ENCODE data around the gene PHAF1.

DNA sequence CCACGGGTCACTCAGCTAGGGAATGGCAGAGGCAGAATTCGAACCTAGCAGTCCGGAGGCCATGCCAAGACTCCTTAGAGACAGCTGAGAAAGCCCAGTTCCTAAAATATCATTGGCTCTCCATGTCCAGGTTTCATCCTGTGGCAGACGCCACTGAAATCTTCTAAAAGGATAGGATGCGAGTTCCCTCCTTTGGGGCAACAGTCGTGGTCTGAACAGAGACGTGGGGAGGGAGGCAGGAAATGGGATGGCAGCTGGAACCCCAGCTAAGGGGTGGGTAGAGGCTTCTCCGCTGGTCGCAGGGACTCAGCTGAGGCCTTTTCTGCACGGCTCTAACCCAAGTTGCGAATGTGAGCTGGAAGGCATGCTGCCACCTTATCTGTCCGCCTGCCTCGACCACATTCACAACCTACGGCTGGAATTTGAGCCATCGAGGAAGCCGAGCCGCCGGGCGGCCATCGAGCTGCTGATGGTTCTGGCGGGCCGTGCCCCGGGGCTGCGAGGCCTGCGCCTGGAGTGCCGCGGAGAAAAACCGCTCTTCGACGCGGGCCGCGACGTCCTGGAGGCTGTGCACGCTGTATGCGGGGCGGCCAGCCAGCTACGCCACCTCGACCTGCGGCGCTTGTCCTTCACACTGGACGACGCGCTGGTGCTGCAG lies 52.9 kb downstream of the PHAF1 start:
- TF ChIP-seq RAD21 (IDR thresholded peaks at IDR 0.05; ENCODE audit: low read depth) (no peak), CREB1 (IDR thresholded peaks at IDR 0.05; ENCODE audit: low read depth) (no peak), NFIC (IDR thresholded peaks at IDR 0.05) (no peak)

Measured in Ishikawa (cell line).